HG03571 (cell line): Measurements from ENCODE around the gene RIPOR3.
"Not testable (repeated sequence)": the region's sequence is repeated elsewhere in the genome, so short reads cannot be mapped to it uniquely, and the experiment has no call there.

Source experiments
- ATAC-seq: cut with Tn5 transposase; IDR thresholded peaks from one replicate; pipeline ENCODE4 v1.9.1; 2021; ENCODE audit not compliant: unreplicated experiment

RIPOR3 gene

GRCh38 chr20:50577175-50578018, 113.9 kb downstream of the RIPOR3 start:
- ATAC-seq = no peak

GRCh38 chr20:50575865-50576720, 115.2 kb downstream of the RIPOR3 start:
- ATAC-seq = no peak

GRCh38 chr20:50574586-50574985, 116.8 kb downstream of the RIPOR3 start:
- no peak for ATAC-seq

GRCh38 chr20:50574108-50574507, 117.2 kb downstream of the RIPOR3 start:
- no peak for ATAC-seq

GRCh38 chr20:50572938-50573777, 118.2 kb downstream of the RIPOR3 start:
- no peak for ATAC-seq

GRCh38 chr20:50571466-50571865, 119.9 kb downstream of the RIPOR3 start:
- no peak for ATAC-seq

- peak; percentile 60 for ATAC-seq
These were observed 121.2 kb downstream of the RIPOR3 start for GRCh38 chr20:50569864-50570836.

- ATAC-seq = not testable (repeated sequence)
These were observed 121.9 kb downstream of the RIPOR3 start for GRCh38 chr20:50569487-50569863.

GRCh38 chr20:50568549-50568942, 122.8 kb downstream of the RIPOR3 start:
- ATAC-seq = no peak

- no peak for ATAC-seq
These were observed 123.3 kb downstream of the RIPOR3 start for GRCh38 chr20:50567860-50568548.

GRCh38 chr20:50565871-50566270, 125.5 kb downstream of the RIPOR3 start:
- ATAC-seq = no peak

- ATAC-seq = no peak
These were observed 126.0 kb downstream of the RIPOR3 start for GRCh38 chr20:50565383-50565782.

- no peak for ATAC-seq
These were observed 128.0 kb downstream of the RIPOR3 start for GRCh38 chr20:50563133-50563944.

GRCh38 chr20:50562262-50562701, 129.1 kb downstream of the RIPOR3 start:
- no peak for ATAC-seq

GRCh38 chr20:50561379-50562078, 129.8 kb downstream of the RIPOR3 start:
- ATAC-seq = no peak

GRCh38 chr20:50560867-50561266, 130.5 kb downstream of the RIPOR3 start:
- ATAC-seq = no peak

GRCh38 chr20:50559856-50560638, 131.3 kb downstream of the RIPOR3 start:
- no peak for ATAC-seq
